KBM-7 (cell line): ENCODE results near the gene CASR.

Experiments used
- DNase-seq: peaks from one replicate; pipeline ENCODE4 v3.0.0-alpha.2; 2015
- in situ Hi-C: fragments of 300-500 bp; cut with MboI; formaldehyde crosslinking; loops from 2 replicates; pipeline ENCODE4 v1.14.3; 2020; ENCODE audit warnings: low sequenced_read_pairs, low pct_unique_long_range_greater_than_20kb, mixed read lengths

CASR gene

DNA sequence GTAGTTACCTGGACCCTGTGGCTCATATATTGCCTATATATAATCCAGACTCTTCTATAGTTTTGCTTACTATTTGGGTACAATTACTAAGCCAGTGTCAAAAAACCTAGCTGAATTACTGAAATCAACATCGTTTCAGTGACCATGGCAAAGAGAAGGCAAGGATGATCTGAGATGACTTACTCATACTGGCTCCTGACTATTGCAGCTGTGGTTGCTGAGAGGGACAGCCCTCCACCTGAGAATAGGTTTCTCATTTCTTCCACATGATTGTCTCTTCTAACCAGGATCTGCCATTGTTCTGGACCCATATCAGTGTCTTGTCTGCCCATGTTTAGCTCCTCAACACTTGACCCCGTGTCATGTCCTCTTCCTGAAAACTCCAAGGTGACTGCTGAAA, 30.2 kb downstream of the CASR start:
- in situ Hi-C loops: no loop called here
- DNase-seq: no peak

DNA sequence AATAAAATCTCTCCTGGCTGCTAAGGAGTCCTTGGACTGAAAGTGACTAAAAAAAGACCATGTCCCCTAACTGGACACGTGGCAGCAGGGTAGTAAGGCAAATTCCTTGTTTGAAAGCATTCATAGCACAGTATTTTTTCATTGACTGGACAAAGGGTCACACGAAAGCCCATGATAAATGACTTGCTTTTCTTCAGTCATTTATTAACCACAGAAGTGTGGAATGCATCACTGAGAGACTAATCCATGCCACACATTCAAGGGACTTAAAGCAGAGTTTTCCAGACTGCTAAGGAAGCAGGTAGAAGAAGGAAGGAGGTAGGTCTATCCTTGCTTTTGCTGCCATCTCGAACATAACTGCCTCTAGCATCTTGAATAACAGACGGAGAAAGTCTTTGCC, 31.2 kb downstream of the CASR start:
- in situ Hi-C loops: no loop called here
- no peak for DNase-seq

DNA sequence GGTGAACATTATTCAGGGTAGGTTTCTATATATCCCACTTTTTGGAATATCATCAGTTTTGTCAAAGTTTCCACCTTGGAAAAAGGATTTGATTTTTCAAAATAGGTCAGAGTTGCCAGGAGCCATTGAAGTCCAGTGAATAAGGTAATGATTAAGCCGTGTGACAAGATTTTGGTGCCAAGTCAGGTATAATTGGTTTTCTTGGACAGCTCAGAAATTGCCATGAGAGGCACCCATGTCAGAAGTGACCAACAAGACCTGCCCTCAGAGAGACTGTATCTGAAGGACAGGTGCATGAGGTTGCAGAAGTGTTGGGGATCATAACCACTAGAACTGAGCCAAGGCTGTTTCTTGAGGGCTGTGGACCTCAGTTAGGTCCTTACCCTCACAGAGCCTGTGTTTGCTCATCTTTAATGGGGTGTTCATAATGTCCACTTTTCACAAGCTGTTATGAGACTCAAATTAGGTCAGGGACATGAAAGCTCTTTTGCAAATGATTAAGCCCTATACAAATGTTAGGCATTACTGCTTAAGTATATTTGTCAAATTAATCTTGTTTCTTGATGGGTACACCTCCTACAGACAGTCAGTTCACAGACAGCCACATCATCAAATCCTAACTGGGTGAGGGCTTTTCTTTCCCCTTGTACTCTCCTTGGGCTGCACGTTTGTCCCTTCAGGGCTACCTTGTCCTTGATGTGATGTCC, 32.3 kb downstream of the CASR start:
- no peak for DNase-seq
- in situ Hi-C loops: no loop called here

DNA sequence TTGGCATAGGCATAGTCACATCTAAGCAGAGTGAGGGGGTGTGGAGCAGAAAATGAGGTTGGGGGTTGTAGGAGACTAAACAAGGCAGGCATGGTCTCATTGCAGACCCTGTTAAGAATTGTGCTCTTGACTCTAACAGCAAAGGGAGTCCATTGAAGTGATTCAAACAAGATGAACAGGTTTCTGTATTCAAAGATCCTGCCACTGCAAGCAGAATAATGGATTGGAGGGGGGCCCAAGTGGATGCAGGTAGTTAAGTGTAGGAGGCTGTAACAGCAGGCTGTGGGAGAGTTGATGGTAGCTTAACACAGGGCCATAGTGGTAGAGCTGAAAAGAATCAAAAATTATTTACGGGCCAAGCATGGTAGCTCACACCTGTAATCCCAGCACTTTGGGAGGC, 34.4 kb downstream of the CASR start:
- in situ Hi-C loops: no loop called here
- DNase-seq: no peak

DNA sequence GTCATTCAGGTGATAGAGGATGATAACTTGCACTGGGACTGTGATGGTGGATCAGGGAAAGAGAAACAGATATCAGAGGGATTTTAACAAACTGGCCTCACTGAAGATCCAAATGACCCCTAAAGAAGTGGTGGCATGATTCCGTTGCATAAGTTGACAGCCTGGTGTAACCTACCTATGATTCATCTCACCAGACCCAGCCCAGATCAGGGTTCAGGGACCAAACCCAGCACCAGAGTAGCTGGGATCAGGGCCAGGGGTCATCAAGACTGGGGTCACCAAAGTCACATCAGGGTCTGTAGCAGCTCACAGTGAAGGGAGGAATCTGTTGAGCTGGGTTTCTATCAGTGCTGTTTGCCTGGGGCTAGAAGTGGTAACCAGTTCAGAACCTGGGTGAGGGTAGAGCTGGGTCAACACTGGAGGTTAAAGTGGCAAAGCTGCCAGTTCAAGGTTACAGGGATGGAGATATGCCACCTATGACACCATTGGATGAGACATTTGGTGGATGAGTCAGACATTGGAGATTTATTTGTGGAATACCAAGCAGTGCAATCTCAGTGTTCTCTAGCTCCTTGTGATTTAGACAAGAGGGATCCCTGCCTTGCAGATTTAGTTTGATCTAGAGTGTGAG, 35.9 kb downstream of the CASR start:
- in situ Hi-C loops: no loop called here

GRCh38 chr3:122227036-122227781, 43.7 kb downstream of the CASR start:
- in situ Hi-C loops: no loop called here

More for the DNA sequence above, 35.9 kb downstream of the CASR start:
- no peak for DNase-seq

DNA sequence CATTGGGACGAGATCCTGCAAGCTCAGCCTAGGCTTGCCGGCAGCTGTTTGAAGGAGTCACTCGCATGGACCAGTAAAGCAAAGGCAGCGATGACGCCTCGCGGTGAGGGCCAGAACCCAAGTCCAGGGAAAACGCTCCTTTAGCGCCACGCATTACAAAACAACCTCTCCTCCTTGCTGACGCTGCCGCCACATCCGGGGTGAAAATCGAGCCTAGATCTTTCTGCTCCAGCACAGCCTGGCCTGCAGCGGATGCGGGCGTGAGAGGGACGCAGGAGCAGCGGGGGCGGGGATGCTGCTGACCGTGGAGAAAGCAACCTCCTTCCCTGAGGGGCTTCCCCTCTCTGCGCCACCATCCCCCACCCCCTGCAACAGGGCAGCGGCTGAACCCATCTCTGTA, 46.7 kb downstream of the CASR start:
- in situ Hi-C loops: no loop called here
- no peak for DNase-seq

More at GRCh38 chr3:122227036-122227781, 43.7 kb downstream of the CASR start:
- no peak for DNase-seq

DNA sequence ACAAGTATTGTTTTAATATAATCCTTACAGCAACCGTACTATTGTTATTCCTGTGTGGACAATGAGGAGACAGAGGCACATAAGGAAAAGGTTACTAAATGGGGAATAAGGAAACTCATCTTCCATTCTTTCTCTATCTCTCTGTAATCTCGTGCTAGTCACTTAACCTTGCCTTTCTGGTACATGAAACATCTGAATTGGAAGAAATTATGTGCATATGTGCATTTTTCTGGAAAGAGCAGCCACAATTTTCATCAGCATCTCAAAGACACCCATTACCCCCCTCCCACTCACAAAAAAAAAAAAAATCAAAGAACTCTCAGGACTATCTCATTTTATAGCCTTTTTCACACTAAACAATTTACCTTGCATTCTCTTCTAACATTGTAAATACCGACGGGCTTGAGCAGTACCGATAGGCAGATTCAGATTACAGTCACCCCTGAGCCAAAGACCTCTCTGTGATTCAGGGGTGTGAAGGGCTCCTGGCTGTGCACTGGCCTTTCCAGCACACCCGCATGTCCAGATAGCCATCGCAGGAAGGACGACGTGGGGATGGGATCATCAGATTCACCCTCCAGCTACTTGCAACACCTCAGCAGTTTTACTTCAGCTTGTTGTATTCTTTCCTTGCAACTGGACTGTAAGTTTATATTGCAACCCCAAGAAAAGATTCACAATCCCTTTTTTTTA, 48.1 kb downstream of the CASR start:
- DNase-seq: no peak
- in situ Hi-C loops: no loop called here

DNA sequence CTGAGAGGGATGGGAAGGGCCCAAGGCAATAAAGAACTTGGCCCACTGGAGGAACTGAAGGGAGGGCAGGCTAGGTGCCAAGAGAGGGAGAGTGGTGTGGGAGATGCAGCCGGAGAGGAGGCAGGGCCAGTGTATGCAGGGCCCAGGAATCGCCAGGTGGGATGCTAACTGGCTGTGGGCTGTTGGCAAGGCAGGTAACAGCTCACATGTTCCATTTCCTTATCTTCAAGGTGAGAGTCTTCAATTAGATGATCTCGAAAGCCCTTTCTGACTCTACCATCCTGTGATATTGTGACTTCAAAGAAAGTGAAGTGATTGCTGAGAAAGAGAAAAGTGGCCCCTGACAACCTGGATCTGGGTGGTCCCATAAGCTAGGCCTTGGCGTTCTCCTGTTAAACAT, 49.0 kb downstream of the CASR start:
- in situ Hi-C loops: no loop called here

GRCh38 chr3:122233101-122233952, 49.9 kb downstream of the CASR start:
- peak; percentile 88 for DNase-seq
- in situ Hi-C loops: no loop called here

More for the DNA sequence above, 49.0 kb downstream of the CASR start:
- no peak for DNase-seq

GRCh38 chr3:122234117-122234516, 50.6 kb downstream of the CASR start:
- DNase-seq: no peak
- in situ Hi-C loops: no loop called here

- in situ Hi-C loops: no loop called here
These were observed 51.7 kb downstream of the CASR start for GRCh38 chr3:122235147-122235546.

DNA sequence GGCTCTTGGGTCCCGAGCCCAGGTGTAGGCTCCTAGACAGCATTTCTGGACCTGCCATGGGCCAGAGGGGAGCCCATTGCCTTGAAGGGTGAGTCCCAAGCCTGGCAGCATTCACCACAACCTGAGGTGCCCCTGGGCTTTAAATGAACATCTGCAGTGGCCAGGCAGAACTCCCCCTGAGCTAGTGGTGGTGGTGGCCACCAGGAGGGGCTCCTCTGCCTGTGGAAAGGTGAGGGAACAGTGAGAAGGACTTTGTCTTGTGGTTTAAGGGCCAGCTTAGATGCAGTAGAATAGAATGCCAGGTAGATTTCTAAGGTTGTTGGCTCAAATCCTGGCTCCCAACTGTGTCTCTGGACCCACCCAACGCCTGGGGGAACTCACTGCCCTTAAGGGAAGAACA, 55.6 kb downstream of the CASR start:
- in situ Hi-C loops: no loop called here
- DNase-seq: no peak

More at GRCh38 chr3:122235147-122235546, 51.7 kb downstream of the CASR start:
- DNase-seq: no peak

DNA sequence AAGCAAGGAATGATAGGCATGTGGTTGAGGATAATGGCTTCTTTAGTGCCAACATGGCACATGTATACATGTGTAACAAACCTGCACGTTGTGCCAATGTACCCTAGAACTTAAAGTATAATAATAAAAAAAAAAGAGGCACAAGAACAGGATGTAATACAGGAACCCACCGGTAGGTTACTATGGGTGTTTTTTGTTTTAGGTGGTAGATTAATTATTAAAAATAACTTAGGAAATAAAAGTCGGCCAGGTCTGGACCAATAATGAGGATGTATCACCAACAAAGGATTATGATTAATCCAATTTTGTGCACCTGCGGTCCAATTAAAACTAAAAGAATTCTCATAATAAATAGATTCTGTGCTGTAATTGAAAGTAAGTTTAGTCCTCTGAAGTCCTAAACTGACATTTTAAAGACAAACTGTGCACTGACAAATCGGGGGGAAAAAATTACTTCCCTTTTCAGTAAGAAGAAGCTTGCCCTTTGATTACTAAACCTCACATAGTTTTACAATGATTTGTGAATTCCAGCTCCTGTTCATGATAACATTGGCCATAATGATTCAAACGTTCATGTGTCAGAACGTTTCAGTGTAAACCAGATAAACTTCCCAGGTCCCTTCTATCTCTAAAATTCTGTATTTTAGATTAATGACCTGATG, 62.2 kb downstream of the CASR start:
- in situ Hi-C loops: no loop called here
- no peak for DNase-seq

- in situ Hi-C loops: no loop called here
- no peak for DNase-seq
These were observed 62.7 kb downstream of the CASR start for GRCh38 chr3:122246199-122246598.

DNA sequence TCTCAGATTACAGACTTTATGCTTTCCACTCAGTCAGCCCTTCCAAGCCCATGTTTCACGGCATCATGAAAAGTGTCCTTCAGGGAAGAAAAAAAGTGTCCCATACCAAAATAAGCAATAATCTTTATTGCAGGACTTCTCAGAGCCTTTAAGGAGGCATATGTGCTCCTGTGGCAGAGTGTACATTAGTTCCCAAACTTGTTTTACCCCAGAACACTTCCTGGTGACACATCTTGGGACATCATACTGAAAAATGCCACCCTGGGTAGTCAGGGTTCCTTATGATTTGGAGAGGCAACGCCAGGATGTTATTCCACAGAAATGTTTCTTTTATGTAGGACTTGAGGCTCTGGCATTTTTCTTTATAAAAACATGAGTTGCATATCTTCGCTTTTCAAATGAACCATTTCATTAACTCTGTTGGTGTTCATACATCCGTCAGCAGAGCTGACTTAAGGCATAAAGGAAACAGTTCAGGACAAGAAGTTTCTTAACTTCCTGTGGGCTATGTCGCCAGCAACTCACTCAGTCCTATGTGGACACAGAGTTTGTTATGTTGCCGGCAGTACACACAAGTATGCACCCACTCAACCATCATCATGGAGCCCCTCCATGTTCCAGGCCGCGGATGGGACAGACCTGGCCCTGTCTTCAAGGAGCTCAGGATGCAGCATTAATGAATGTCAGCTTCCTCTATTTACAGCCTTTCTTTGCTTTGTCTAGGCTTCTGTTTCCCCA, 63.8 kb downstream of the CASR start:
- in situ Hi-C loops: no loop called here
- no peak for DNase-seq

DNA sequence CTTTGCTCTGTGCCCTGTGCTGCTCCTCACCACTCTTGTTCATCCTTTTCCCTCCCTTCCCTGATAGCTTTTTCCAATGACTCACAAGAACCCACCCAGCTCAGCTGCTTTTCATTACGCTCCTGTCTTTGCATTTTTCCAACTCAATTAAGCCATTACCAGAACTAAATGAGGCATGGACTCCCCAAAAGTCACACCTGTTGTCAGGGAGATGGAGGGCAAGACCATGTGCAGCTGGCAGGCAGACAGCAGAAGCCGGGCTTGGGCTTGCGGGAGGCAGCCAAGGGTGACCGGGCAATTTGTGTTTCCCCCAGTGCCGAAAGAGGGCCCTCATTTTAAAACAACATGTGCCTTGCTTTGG, 64.3 kb downstream of the CASR start:
- DNase-seq: no peak
- in situ Hi-C loops: no loop called here

DNA sequence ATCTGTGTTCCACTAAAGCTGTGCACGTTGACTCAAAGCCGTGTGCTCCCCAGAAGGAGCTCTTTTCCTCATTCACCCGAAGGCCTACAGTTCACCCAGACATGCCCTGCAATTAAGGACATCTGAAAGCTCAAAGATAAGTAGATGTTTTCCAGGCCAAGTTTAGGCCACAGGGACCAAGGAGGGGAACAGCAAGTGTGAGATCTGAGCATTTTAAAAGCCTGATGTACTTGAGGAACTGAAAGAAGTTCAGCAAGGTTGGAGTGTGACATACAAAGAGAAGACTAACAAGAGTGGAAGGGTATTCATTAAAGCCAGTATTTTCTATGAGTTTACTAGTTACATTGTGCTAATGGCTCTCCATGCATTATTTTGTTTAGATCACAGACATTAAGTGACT, 68.0 kb downstream of the CASR start:
- no peak for DNase-seq
- in situ Hi-C loops: no loop called here
